Measurements from ENCODE around the gene WASF3.

DNA sequence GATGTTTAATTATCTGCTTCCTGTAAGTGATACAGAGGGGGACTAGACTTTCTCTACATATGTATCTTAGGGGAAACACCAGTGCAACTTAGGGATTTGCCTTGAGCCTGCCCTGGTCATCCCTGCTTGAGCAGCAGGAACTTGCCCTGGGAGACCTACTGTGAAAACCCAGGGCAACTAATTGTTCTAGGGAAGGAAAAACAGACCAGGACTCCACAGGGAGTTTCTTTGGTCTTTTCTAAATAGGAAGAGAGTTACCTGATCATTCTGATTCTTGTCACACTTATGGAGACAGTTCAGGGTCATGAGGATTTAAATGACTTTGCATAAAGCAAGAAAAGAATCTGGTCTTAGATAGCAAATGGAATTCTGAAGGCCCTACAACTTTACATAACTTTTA, 89.1 kb downstream of the WASF3 start:
- no peak for TF ChIP-seq CTCF (conservative IDR thresholded peaks at IDR 0.05; ENCODE audit: low read depth, low read length)
- no peak for TF ChIP-seq EZH2phosphoT487 (IDR thresholded peaks at IDR 0.05; ENCODE audit: borderline replicate concordance, low read length)

All from PC-3 (cell line).